Thoracic aorta (tissue), 2 donors: ENCODE data around the gene MTOR. TPM values are rescaled to one million over a fixed set of nuclear protein-coding genes. Genes with fewer than 3 reads are reported as not detected.

ENCODE experiments used
- ATAC-seq: fragments of 150-250 bp; one replicate; pipeline ENCODE4 v1.8.0; 2017; ENCODE audit warnings: low read depth; ENCODE audit not compliant: insufficient number of reproducible peaks, low FRiP score
- DNase-seq: peaks from one replicate; pipeline ENCODE4 v3.0.0-alpha.2; 2020; ENCODE audit warnings: low spot score
- H3K27ac ChIP-seq, 2 donors: fragments of 200-600 bp; sonication (generic); 1 replicate in 1 of 2; 2 replicates in 1 of 2; pipeline ENCODE4 v1.5.1; 2016; ENCODE audit warnings: mild to moderate bottlenecking in 2 of 2, moderate library complexity in 2 of 2
- H3K27me3 ChIP-seq: fragments of 200-600 bp; sonication (generic); replicated peaks from 2 replicates; pipeline ENCODE4 v1.6.0; 2016; ENCODE audit warnings: mild to moderate bottlenecking; ENCODE audit not compliant: insufficient read depth
- H3K36me3 ChIP-seq: fragments of 200-600 bp; sonication (generic); one replicate; pipeline ENCODE4 v1.5.1; 2016
- H3K4me1 ChIP-seq, 2 donors: fragments of 200-600 bp; sonication (generic); 1 replicate in 1 of 2; 2 replicates in 1 of 2; pipeline versions ENCODE4 v1.5.1 to v1.6.0; 2016; ENCODE audit warnings: low read depth in 2 of 2, mild to moderate bottlenecking in 1 of 2; ENCODE audit not compliant: control insufficient read depth in 1 of 2
- H3K4me3 ChIP-seq: fragments of 200-600 bp; sonication (generic); 2 replicates; pipeline ENCODE4 v1.5.1; 2016; ENCODE audit warnings: mild to moderate bottlenecking
- H3K9me3 ChIP-seq: fragments of 200-600 bp; sonication (generic); 2 replicates; pipeline ENCODE4 v1.5.1; 2016
- CTCF ChIP-seq: fragments of 200-600 bp; sonication (generic); IDR thresholded peaks from one replicate; pipeline ENCODE4 v1.5.1; 2019; ENCODE audit warnings: antibody characterized with exemption
- total RNA-seq, 2 donors: library from RNA; depleted of rRNA; stranded (reverse); fragments of >200 nt; gene quantifications; one replicate each; pipeline versions ENCODE4 v1.1.0 to v1.2.3, GENCODE V29; 2016

MTOR gene
- total RNA-seq, 2 donors from 2014 or later = 37.5 to 48.7 TPM

DNA sequence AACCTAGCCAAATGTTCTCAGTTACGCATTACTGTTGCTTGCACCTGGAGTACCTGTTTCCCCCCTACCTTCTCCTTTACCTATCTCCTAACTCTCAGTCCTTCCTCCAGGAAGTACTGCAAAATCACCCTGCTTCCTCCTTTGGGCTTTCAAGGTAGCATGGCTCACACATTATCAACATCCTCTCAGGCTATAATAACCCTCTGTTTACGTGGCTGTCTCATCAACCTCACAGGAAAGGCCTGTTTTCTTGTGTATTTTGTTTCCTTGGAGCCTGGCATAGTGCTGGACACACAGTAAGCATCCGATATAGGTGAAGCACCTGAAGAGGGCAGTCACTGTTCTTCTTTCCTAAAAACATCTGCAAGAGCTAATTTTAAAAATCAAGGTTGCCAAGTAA lies 105.9 kb downstream of the MTOR start:
- no peak overlapping the region for H3K4me3 ChIP-seq
- H3K36me3 ChIP-seq = peaks cover 5% of the 10 kb centered on the region
- H3K4me1 ChIP-seq = peaks cover 22 to 55% of the 10 kb centered on the region in 2 donors
- no peak for ATAC-seq
- no peaks in the 10 kb centered on the region for H3K27me3 ChIP-seq
- peak overlapping the region in 1 of 2 donors; percentile 84 for H3K27ac ChIP-seq
- DNase-seq = no peak
- no peak for TF ChIP-seq CTCF
- H3K9me3 ChIP-seq = no peaks in the 10 kb centered on the region

DNA sequence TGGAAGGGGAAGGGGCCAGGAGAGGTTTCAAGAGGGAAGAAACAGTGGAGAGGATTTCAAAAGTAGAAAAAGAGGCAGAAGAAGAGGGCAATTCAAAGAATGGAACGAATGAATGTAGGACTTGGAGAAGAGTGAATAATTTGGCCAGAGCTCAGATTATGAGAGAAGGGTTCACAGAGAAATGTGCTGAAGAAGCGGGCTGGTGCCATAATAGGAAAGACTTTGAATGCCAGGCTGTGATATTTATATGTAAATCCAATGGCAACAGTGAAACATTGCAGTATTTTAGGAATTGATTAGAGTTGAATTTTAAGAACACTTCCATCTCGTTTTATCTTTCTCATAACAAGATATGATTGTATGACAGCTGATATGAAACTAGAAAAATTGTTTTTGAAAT lies 109.2 kb downstream of the MTOR start:
- peaks cover 14 to 56% of the 10 kb centered on the region in 2 donors for H3K4me1 ChIP-seq
- H3K27me3 ChIP-seq = no peaks in the 10 kb centered on the region
- H3K4me3 ChIP-seq = no peak overlapping the region
- peak overlapping the region in 1 of 2 donors; percentile 42 for H3K27ac ChIP-seq
- no peak for DNase-seq
- no peaks in the 10 kb centered on the region for H3K9me3 ChIP-seq
- H3K36me3 ChIP-seq = peaks cover 5% of the 10 kb centered on the region
- no peak for TF ChIP-seq CTCF
- no peak for ATAC-seq

GRCh38 chr1:11152755-11153154 lies 109.6 kb downstream of the MTOR start:
- DNase-seq (no peak), ATAC-seq (no peak)
- H3K27ac ChIP-seq = peak overlapping the region in 1 of 2 donors; percentile 42
- H3K27me3 ChIP-seq = no peaks in the 10 kb centered on the region
- TF ChIP-seq CTCF = no peak
- H3K4me1 ChIP-seq = peaks cover 12 to 52% of the 10 kb centered on the region in 2 donors
- H3K4me3 ChIP-seq = no peak overlapping the region
- no peaks in the 10 kb centered on the region for H3K9me3 ChIP-seq
- H3K36me3 ChIP-seq = peaks cover 5% of the 10 kb centered on the region

DNA sequence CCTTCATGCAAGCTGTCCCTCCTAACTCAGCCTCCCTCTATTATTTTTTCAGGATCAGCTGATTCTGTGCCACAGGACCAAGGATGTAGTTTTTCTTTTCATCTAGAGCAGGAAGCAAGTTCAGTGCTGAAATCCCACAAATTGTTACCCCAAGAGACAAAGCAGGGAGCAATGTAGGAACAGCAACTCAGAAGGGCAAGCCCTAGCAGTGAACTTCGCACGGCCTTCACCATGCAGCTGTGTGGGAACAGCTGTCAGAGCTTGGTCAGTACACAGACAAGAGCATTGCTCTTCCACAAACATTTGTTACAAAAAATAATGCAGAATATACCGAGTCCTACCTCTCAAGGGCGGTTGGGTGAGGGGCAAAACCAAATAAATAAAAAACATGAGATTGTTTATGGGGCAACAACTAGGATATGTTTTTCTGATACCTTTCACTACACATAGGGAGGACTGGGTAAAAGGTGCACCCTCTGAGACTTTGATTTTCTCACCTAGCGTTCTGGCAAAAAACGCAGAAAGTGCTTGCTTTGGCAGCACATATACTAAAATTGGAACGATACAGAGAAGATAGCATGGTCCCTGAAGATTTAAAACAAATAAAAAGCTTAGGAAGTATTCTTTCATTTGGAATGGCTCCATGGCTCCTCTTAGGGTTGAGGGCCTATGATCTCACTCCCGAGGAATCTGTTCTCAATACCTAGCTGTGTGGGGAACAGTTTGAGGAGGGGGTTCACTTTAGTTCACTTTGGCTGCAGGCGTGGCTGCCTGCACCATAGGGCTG lies 110.3 kb downstream of the MTOR start:
- Histone ChIP-seq H3K27me3 (no peaks in the 10 kb centered on the region), H3K27ac (peak overlapping the region in 1 of 2 donors; percentile 42), H3K9me3 (no peaks in the 10 kb centered on the region), H3K4me1 (peaks cover 7 to 45% of the 10 kb centered on the region in 2 donors), H3K4me3 (no peak overlapping the region), H3K36me3 (peaks cover 5% of the 10 kb centered on the region)
- ATAC-seq (no peak), DNase-seq (no peak)
- no peak for TF ChIP-seq CTCF

DNA sequence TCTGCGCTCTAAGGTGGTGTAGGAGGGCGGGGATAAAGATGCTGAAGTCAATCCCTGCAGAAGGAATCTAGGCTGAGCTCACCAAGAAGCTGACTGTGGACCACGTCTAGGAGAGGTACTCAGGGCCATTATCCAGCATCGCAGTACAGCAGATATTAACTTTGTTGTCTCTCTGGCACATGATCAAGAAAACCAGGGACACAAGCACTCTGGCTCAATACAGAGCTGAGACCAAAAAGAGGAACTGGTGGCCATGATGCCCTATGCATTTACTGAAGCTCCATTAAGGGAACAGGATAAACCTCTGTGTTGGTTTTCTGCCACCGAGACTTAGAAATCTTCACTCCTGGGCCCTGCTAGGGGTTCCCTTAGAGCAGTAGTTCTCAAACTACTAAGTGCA lies 111.2 kb downstream of the MTOR start:
- Histone ChIP-seq H3K4me3 (no peak overlapping the region), H3K9me3 (no peaks in the 10 kb centered on the region), H3K36me3 (peaks cover 9% of the 10 kb centered on the region), H3K4me1 (peaks cover 7 to 40% of the 10 kb centered on the region in 2 donors), H3K27ac (peak overlapping the region in 1 of 2 donors; percentile 14), H3K27me3 (no peaks in the 10 kb centered on the region)
- DNase-seq = no peak
- no peak for ATAC-seq
- no peak for TF ChIP-seq CTCF
